ENCODE measurements around the gene RGS11. TPM values are rescaled to one million over a fixed set of nuclear protein-coding genes. Genes with fewer than 3 reads are reported as not detected.

Gene RGS11
- total and polyA plus RNA-seq, 9 of the 15 experiments (the other 6 are each of a cell fraction or from before 2014, with no cell fraction given) = not detected

- TF ChIP-seq EP400 (IDR thresholded peaks at IDR 0.05) (peak; percentile 97), SRF (CRISPR knock-in tag; IDR thresholded peaks at IDR 0.05) (0 out of 4 replicates have a peak, but pooled peaks of 1 of the 2 experiments have one; percentile 12), ZBTB17 (CRISPR knock-in tag; IDR thresholded peaks at IDR 0.05) (peak; percentile 86), JUND (IDR thresholded peaks at IDR 0.05; ENCODE audit: borderline replicate concordance, low read depth, low read length) (no peak; the same call in 1 of the 2 replicates), JUND (tag; IDR thresholded peaks at IDR 0.05; ENCODE audit: borderline replicate concordance, low read depth, low read length) (no peak), SRSF1 (IDR thresholded peaks at IDR 0.05; ENCODE audit: low read depth, low read length) (no peak), TAL1 (IDR thresholded peaks at IDR 0.05) (no peak), SIN3A (IDR thresholded peaks at IDR 0.05; ENCODE audit: borderline replicate concordance in 2 of 2, control insufficient read depth in 1 of 2, low read depth in 2 of 2, low read length in 2 of 2) (peak; percentile 21 to 71; a peak in 2 of 4 replicates), ZNF121 (CRISPR knock-in tag; conservative IDR thresholded peaks at IDR 0.05) (no peak), SP1 (CRISPR knock-in tag; IDR thresholded peaks at IDR 0.05) (peak; percentile 83), SMARCC2 (IDR thresholded peaks at IDR 0.05; ENCODE audit: low read depth) (no peak), ATF6 (CRISPR knock-in tag; IDR thresholded peaks at IDR 0.05) (peak; percentile 97; the same call in 1 of the 2 replicates), ZNF3 (CRISPR knock-in tag; IDR thresholded peaks at IDR 0.05) (no peak), ZFX (CRISPR knock-in tag; IDR thresholded peaks at IDR 0.05) (peak; percentile 100), TOE1 (IDR thresholded peaks at IDR 0.05; ENCODE audit: borderline replicate concordance) (peak; percentile 59; the same call in 1 of the 2 replicates), TOE1 (CRISPR knock-in tag; IDR thresholded peaks at IDR 0.05; ENCODE audit: borderline replicate concordance, low read depth) (no peak), POLR2AphosphoS2 (IDR thresholded peaks at IDR 0.05; ENCODE audit: low read length) (peak; percentile 60; the same call in 1 of the 2 replicates)
- TF ChIP-seq, protein P1, sequence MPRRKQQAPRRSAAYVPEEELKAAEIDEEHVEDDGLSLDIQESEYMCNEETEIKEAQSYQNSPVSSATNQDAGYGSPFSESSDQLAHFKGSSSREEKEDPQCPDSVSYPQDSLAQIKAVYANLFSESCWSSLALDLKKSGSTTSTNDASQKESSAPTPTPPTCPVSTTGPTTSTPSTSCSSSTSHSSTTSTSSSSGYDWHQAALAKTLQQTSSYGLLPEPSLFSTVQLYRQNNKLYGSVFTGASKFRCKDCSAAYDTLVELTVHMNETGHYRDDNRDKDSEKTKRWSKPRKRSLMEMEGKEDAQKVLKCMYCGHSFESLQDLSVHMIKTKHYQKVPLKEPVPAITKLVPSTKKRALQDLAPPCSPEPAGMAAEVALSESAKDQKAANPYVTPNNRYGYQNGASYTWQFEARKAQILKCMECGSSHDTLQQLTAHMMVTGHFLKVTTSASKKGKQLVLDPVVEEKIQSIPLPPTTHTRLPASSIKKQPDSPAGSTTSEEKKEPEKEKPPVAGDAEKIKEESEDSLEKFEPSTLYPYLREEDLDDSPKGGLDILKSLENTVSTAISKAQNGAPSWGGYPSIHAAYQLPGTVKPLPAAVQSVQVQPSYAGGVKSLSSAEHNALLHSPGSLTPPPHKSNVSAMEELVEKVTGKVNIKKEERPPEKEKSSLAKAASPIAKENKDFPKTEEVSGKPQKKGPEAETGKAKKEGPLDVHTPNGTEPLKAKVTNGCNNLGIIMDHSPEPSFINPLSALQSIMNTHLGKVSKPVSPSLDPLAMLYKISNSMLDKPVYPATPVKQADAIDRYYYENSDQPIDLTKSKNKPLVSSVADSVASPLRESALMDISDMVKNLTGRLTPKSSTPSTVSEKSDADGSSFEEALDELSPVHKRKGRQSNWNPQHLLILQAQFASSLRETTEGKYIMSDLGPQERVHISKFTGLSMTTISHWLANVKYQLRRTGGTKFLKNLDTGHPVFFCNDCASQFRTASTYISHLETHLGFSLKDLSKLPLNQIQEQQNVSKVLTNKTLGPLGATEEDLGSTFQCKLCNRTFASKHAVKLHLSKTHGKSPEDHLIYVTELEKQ (CRISPR knock-in tag; IDR thresholded peaks at IDR 0.05) = no peak
Observed at GRCh38 chr16:228852-229730, 46.7 kb downstream of the RGS11 start, which contains the start of gene LUC7L (continued).
